ENCODE results near the gene ST6GAL2.

The ST6GAL2 gene, protein sequence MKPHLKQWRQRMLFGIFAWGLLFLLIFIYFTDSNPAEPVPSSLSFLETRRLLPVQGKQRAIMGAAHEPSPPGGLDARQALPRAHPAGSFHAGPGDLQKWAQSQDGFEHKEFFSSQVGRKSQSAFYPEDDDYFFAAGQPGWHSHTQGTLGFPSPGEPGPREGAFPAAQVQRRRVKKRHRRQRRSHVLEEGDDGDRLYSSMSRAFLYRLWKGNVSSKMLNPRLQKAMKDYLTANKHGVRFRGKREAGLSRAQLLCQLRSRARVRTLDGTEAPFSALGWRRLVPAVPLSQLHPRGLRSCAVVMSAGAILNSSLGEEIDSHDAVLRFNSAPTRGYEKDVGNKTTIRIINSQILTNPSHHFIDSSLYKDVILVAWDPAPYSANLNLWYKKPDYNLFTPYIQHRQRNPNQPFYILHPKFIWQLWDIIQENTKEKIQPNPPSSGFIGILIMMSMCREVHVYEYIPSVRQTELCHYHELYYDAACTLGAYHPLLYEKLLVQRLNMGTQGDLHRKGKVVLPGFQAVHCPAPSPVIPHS

DNA sequence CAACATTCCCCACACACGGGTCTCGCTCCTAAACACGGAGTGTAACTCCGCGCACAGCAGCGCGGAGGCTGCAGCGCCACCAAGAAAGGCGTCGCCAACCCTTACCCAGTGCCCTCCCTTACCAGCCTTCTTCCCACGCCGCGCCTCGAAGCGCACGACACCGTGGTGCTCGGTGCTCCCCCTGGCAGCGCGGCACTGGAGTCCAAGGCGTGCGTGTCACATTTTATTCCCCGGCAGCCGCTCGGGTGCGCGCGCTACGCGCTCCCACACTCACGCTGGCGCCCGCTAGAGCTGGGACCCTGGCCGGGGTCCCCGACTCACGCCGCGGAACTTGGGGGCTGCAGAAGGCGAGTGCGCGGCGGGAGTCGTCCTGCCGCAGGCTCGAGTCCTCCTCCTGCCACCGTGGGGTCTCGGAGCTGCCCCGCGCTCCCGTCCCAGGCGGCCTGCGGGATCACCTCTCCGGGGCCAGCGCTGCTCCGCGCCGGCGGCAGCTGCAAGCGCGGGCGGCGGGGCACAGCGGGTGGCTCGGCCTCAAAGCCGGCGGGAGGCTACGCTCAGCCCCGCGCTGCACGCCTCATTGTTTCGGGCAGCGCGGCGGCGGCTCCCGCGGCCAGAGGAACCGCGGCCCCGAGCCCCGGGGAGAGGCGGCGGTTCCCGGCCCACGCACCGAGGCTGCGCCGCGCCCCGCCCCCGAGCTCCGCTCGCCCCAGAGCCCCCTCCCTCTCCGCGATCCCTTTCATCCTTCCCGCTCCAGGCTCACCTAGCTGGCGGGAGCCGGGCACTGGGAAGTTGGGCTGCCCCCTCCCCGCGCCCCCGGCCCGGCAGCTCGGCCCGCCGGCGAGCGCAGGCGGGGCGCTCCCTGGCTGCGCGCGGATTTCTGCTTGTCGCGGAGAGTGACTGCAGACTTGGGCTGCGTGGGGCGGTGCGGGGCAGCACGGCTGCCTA, at the start of gene ST6GAL2:
TSS of gene ST6GAL2 (minus strand) at position 197 of the 945 bp plus-strand sequence. CDS start 42,190 bp downstream, outside the sequence.
- no peak for DNase-seq (ENCODE audit: low read depth)

DNA sequence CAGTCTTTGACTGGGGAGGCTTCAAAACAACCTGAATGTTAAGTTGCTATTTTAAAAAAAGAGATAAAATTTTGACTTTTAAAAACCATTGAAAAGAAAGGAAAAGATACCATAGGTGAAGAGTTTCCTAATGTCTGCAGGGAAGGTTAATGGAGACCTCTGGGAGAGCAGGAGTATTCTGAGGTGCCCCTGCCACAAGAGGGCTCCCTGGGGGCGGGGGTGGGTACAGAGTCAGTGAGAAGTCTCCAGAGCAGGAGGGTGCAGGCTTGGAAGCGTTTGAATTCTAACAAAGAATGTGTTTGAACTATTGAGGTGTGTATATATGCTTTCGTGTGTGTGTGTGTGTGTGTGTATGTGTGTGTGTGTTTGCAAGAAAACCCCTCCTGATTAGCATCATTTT, 46.7 kb upstream of the ST6GAL2 start:
- DNase-seq (ENCODE audit: low read depth), result no peak

DNA sequence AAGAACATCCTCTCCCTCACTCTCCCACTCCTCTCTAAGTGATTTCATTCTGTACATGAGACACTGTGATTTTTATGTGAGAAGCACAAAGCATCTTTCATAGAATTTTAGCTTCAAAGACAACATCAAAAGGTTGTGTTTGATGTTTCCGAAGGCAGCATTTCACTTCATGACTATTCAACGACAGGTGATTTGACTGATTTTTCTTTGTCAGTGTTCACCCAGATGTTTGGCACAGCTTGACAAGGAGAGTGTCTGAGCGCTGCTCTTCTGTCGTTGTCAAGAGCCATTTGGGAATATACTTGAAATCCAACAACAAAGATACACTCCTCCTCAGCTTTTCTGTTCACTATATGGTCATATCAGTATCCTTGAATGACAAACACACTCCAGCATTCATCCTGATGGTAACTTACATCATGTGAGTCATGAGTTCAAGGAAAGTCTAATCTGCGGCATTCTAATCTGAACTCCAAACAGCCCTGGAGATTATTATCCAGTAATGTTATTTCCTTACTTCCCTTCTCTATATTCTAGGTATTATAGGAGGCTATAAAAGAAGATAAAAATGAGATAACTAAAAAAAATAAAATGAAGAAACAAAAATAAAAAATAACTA, 45.9 kb upstream of the ST6GAL2 start:
- DNase-seq (ENCODE audit: low read depth), result no peak

DNA sequence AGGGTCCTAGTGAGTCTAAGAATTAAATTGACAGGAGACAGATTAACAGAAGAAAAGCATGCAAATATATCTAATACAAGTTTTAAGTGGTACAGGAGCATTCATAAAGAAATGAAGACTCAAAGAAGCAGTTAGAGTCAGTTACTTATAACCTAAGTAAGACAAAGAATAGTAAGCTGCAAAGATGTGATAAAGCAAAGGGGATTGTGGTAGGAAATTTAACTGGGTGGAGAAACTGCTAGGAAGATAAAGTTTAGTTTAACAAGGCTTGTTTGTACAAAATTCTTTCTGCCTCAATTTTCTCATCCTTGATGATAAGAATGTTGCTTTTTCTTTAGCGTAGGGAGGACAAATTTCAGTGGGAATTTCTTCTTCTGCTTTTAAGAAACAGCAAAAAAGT, 35.5 kb upstream of the ST6GAL2 start:
- no peak for DNase-seq (ENCODE audit: low read depth)

DNA sequence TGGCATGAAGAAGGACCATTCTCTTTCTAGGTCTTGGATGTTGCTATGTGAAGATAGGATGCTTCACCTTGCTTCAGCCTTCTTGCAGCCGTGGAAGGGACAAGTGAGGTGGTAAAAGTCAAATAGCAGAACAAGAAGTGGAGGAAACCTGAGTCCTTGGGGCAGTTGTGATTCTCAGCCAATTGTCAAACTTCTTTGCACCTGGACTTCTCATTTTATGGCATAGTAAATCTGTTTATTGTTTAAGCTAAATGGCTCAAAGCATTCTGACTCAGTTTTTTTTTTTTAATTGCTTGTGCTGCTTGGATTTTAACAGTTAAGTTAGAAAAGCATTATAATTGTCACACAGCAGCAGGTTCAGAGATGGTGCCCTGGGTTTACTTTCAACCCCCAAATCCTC, 33.0 kb upstream of the ST6GAL2 start:
- no peak for DNase-seq (ENCODE audit: low read depth)

DNA sequence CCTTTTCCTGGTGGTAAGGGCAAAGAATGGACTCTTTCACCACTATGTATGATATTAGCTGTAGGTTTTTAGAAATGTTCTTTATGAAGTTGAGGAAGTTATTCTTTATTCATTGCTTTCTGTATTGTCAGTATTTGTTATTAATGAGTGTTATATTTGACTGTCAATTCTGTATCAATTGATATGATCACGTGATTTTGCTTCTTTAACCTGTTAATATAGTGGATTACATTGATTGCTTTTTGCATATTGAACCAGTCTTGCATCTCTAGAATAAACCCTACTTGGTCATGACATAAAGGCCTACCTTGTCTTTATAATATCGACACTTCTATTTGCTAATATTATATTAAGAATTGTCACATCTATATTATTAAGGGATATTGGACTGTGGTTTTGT, 18.3 kb upstream of the ST6GAL2 start:
- no peak for DNase-seq (ENCODE audit: low read depth)

DNA sequence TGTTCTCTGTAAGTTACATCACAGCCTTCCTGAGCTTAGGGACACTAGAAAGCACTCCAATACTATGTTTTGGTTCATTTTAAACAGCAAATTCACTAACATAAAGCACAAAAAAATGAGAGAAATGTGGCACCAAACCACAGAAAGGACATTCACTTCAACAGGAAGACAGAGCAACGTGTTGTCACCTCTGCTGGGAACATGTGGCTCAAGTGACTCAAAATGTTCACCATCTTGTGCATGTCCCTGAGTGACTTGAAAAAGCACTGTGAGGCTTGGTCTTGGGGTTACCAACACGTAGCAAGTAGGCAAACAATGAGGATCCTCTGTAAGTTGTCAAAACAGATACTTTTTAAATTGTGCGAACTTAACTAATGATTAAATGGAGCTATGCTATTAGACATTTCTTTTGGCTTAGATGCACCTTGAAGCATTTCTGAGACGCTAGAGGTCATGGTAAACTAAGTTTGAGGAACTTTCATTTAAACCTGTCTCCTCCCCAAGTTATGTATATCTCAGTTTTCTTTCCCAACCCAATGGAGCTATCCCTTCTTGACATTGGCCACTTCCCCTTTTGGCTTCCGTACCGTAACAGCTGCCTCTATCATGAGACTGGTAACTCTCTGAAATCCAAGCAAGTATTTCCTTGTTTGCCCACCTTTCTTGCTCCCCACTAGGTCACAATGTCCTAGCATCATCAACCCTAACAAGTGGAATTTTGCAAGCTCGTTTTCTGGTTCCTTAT, 14.0 kb upstream of the ST6GAL2 start:
- no peak for DNase-seq (ENCODE audit: low read depth)

DNA sequence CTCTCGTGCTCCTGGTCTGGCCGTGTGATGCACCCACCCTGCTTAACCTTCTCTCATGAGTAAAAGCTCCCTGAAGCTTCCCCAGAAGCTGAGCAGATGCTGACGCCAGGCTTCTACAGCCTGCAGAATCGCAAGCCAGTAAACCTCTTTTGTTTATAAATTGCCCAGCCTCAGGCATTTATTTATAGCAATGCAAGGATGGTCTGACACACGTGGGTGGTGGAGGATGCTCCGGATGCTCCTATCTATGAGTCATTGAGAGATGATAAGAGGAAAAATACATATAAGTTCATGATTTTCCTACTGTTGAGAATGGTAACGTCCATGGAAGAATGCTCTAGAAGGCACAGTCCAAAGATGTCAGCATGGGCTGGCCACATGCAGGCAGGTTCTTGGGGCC, 8.6 kb upstream of the ST6GAL2 start:
- DNase-seq (ENCODE audit: low read depth), result no peak

DNA sequence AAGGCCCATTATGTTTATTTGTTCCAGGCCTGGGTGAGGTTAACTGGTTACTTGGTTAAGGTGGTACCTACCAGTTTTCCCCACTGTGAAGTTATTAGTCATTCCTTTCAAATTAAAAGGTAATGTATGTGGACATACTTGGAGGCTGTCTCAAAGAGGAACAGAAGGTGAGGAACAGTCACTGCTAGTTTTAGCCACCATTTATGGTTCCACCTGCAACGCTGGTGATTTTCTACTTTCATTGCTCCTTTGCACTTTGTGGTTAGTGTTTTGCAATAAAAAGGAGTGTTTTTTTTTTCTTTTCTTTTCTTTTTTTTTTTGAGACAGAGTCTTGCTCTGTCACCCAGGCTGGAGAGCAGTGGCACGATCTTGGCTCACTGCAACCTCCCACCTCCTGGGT, 6.1 kb upstream of the ST6GAL2 start:
- DNase-seq (ENCODE audit: low read depth), result no peak

DNA sequence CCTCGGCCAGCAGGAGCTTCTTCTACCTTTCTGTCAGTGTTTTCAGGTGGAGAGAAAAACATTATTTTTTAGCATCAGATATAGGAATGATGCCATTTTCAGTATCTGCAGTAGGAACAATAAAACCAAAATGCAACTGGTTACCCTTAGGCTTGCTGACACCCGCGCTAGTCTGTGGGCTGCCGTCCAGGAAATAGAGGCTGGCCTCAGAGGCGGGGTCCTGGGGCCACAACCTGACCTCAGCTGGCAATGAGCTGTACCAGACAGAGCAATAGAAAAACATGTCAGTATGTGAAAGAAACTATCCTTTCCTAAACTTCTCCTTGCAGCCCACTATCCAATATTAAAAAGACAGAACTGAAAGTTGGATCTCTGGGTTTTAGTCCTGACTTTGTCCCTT, 4.6 kb upstream of the ST6GAL2 start:
- no peak for DNase-seq (ENCODE audit: low read depth)

DNA sequence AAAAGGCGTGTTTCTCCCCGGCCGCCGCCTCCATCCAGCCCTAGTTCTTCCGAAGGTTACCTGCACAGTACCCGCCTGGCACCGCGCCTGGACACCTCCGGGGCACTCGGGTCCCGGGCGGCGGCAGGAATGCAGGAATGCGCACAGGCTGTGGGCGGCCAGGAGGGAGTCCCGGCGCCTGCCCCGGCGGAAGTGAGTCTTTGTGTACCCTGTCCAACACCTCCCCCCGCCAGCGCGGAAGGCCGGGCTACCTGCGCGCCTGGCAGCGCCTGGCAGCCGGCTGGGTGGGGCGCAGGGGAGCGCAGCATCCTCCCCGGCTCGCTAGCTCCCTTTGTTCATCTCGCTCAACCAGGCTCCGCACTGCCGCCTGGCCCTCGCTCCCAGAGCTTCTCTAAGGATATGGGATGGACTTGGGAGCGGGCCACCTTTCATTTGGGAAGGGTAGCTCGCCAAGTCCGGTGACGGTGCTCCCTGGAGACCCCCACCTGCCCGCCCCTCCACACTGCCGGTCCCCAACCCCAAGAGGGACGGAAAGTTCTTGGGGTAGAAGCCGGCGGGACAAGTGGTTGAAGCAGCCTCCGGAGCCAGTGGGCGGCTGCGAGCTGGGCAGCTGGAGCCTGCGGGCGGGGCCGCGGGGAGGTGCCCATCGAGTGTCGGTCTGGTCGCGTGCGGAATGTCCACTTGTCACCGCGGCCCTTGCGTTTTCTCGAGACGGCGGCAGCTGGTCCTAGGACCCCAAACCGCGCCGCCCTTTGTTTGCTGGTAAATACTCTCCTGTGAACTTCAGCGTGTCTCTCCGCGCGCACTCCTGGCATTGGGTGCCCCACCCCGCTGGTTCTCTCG, 1.2 kb upstream of the ST6GAL2 start:
- DNase-seq (ENCODE audit: low read depth), result no peak

DNA sequence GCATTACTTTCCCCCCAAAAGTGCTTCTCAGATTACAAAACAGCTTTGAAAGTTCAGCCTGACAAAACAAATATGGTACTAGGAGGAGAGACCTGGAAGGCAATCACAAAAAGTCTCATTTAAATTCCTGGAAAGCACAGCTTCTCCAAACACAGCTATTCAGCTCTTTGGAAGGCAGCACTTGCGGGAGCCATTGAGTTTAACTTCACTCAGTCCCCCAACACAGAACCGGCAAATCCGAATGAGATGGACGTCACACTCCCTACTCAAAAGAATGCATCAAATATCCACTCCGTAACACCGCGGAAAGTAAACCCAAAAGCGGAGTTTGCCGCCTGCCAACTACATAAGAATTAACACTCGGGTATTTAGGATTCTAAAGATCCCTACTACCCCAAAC, 638 bp downstream of the ST6GAL2 start:
- DNase-seq (ENCODE audit: low read depth), result no peak

DNA sequence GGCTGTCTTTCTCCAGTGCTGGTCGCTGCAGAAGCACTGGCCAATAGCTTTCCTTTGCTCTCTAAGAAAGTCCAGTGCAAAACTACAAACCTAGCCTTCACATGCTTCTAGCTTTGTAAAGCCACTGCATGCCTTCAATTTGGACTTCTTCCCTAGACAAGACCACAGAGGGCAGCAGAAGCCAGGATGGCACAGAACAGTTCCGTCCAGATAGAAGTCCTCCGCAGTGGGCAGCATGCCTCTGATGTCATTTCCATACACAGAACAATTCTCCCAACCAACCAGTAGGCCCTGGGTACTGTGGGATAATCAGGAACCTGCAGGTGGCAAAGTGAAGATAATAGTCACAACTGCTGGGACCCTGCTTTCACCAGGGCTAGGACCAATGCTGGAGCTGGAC, 3.3 kb downstream of the ST6GAL2 start:
- DNase-seq (ENCODE audit: low read depth), result no peak

DNA sequence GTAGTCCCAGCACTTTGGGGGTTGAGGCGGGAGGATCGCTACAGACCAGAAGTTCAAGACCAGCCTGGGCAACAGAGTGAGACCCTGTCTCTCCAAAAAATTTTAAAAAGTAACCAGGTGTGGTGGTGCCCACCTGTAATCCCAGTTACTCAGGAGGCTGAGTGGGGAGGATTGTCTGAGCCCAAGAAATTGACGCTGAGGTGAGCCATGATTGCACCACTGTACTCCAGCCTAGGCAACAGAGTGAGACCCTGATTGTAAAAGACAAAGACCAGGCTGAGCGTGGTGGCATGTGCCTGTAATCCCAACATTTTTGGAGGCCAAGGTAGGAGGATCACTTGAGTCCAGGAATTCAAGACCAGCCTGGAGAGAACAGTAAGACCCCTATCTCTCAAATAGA, 7.8 kb downstream of the ST6GAL2 start:
- DNase-seq (ENCODE audit: low read depth), result no peak

DNA sequence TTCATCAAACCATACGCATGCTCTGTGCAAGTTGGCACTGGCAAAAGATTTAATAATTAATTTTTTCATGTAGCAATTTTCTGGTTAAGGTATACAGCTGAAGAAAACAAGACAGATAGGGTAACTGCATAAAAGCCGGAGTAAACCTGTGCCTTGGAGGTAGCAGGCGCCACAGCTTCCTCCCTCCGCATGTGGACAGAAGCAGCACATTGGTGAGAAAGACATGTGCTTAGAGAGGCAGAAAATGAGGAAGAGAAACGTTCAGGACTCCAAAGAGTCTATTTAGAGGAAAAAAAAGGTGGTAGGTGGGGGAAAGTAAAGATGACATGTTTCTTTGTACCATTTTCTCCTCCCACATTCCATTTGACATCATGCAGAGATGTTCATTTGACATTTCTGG, 9.3 kb downstream of the ST6GAL2 start:
- DNase-seq (ENCODE audit: low read depth), result no peak

DNA sequence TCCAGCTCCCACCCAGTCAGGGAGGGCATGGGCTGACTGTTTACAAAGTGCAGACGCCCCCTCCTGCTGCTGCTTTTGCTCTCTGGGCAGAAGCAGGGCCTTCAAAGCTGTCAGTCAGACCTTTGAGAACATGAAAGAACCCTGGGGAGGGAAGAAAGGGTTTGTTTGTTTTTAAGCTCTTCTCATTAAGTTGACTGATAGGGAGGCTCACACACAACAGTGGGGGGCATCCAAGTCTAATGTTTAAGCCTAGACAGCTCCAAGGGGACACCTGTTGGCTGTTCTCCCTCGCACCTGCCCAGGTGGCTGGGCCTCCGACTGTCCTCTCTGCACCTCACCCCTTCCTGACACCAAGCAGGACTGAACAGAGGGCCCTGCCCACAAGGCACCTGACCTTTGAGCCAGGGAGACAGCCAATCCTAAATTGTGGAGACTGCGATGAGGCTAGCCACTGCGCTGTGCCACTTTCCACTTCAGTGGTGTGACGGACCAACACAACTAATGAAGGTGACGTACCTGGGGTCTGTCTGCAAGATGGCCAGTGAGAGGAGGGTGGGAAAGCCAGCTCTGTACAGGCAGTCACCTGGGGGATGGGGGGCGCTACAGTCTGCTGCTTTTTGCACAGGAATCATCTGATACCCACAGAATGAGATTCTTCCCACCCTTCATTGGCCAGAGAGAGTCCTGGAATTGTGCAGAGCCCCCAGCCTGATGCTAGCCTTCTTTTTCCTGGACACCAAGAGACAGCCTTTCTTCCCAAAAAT, 16.3 kb downstream of the ST6GAL2 start:
- DNase-seq (ENCODE audit: low read depth), result no peak

DNA sequence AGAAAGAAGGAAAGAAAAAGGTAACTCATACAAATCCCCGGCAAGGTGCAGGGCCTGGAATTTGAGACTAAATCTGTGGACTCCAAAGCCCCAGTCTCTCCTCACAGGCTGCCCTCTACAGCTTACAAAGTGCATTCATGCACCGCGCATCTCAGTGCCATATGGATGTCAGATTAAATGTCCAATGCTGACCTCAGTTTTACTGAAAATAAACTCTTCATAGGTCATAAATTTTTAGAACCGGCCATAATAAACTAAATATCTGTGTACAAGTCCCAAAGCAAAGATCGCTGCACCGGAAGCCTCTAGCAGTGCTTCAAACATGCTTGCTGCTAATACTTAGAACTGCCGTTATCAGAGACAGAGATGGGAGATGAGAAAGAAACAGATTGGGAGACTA, 17.7 kb downstream of the ST6GAL2 start:
- DNase-seq (ENCODE audit: low read depth), result no peak

DNA sequence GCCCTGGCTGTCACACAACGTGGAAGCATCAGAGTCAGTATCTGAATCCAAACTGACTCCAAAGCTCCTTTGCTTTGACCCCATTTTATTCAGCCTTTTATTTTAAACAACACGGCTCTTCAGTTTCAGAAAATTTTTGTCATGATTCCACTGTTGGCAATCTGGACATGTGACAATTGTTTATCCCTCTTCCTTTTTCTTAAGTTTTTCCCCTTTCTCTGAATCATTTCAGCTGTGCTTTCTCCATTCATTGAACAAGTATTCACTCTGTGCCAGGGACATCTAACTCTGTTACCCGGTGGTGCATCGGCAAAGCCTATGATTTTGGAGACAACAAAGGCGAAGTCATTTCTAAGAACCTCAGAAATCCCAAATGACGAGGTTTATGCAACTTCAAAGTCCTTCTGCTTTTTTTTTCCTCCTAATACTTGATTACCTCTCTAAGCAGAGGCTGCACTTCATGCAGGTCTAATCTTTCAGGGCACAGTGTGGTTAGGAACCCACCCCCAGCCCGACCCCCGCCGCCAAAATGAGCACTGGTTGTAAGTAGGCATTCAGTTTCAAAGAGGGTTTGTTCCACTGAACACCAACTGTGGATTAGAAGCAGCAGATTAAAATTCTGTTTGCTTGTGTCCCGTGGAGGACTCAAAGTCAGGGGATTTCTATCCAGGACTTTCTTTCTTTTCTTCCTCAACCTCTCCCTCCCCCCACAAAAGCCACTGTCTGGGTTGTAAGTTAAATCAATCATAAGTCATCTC, 18.6 kb downstream of the ST6GAL2 start:
- DNase-seq (ENCODE audit: low read depth), result no peak

DNA sequence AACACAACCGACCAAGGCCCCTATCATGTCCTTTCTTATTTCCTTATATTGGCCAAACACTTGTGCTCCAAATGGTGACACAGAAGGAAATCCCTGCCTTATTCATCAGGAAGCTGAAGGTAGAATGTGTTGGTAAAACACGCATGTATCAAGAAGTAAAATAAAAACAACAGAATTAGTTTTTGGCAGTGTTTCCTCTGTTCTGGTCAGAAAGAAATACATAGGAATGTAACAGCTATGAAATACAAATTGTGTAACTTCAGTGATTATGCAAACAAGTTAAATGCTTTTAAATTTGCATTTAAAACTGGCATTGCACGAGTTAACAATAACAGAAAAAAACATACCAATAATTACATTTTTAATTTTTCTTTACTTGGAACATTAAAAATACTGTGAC, 19.3 kb downstream of the ST6GAL2 start:
- DNase-seq (ENCODE audit: low read depth), result no peak
